ENCODE measurements around the gene ATP1B3.

DNA sequence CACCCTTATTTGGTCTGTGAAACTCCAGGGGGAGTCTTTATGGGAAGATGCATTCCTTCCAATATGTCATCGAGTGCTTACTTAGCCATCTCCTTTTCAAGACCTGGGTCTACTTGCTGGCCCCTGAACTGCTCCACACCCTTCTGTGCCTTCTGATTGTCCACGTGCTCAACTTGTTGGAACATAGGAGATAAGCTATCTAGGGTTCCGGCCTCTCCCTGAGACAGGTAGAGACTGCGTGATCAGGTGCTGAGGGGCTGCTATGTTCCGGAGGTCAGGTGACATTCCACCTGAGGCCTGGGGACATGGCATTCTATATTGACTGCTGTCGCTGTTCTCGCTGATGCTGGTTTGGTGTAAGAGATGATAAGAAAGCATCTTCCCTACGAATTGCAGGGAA, 65.6 kb downstream of the ATP1B3 start:
- TF ChIP-seq, protein P1, sequence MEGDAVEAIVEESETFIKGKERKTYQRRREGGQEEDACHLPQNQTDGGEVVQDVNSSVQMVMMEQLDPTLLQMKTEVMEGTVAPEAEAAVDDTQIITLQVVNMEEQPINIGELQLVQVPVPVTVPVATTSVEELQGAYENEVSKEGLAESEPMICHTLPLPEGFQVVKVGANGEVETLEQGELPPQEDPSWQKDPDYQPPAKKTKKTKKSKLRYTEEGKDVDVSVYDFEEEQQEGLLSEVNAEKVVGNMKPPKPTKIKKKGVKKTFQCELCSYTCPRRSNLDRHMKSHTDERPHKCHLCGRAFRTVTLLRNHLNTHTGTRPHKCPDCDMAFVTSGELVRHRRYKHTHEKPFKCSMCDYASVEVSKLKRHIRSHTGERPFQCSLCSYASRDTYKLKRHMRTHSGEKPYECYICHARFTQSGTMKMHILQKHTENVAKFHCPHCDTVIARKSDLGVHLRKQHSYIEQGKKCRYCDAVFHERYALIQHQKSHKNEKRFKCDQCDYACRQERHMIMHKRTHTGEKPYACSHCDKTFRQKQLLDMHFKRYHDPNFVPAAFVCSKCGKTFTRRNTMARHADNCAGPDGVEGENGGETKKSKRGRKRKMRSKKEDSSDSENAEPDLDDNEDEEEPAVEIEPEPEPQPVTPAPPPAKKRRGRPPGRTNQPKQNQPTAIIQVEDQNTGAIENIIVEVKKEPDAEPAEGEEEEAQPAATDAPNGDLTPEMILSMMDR (IDR thresholded peaks at IDR 0.05): no peak
- TF ChIP-seq POLR2A (IDR thresholded peaks at IDR 0.05): no peak
